ENCODE data around the gene CYP27C1. TPM values are rescaled to one million over a fixed set of nuclear protein-coding genes. Genes with fewer than 3 reads are reported as not detected.
A peak's percentile ranks its signal among the peaks of the same experiment; 100 is the strongest.

Gene CYP27C1
- total and polyA plus RNA-seq, 2 experiments from 2014 or later, result 1.8 to 2.9 TPM

- Mint-ChIP-seq H3K4me1 (peaks cover 10% of the 10 kb centered on the region), H3K27ac (no peak overlapping the region), H3K36me3 (ENCODE audit: low read depth) (peaks cover 4% of the 10 kb centered on the region; the same call in 1 of the 3 replicates), H3K4me3 (peak overlapping the region; percentile 94), H3K27me3 (ENCODE audit: insufficient read depth, low read depth, poor library complexity) (peaks cover 32% of the 10 kb centered on the region), H3K9me3 (peaks cover 4% of the 10 kb centered on the region; the same call in 1 of the 3 replicates)
- TF ChIP-seq EZH2phosphoT487 (IDR thresholded peaks at IDR 0.05; ENCODE audit: unreplicated experiment) (no peak), ZNF114 (CRISPR knock-in tag; IDR thresholded peaks at IDR 0.05) (no peak), CTCF (conservative IDR thresholded peaks at IDR 0.05; ENCODE audit: low read depth in 2 of 2) (no peak), POLR2AphosphoS5 (IDR thresholded peaks at IDR 0.05; ENCODE audit: low read depth) (no peak), STAT1 (IDR thresholded peaks at IDR 0.05; ENCODE audit: unreplicated experiment) (no peak), JUNB (IDR thresholded peaks at IDR 0.05; ENCODE audit: unreplicated experiment) (no peak), EZH2 (IDR thresholded peaks at IDR 0.05; ENCODE audit: low read depth, unreplicated experiment) (peak; percentile 49)
- Histone ChIP-seq H3K4me3 (peak overlapping the region; percentile 57), H3K9me2 (ENCODE audit: insufficient read depth) (no peaks in the 10 kb centered on the region), H2AFZ (peak overlapping the region; percentile 47; the same call in 1 of the 2 replicates), H3K79me2 (replicated peaks; ENCODE audit: insufficient read depth) (no peaks in the 10 kb centered on the region; the same call in 1 of the 2 replicates), H4K20me1 (replicated peaks; ENCODE audit: insufficient read depth) (no peaks in the 10 kb centered on the region; the same call in 1 of the 2 replicates), H3K4me2 (peak overlapping the region; percentile 82), H3K4me1 (ENCODE audit: insufficient read depth) (peaks cover 9% of the 10 kb centered on the region), H3K27me3 (ENCODE audit: insufficient read depth) (peaks cover 56% of the 10 kb centered on the region), H3F3A (replicated peaks; ENCODE audit: low read depth) (peaks cover 6% of the 10 kb centered on the region; the same call in 1 of the 2 replicates), H3K36me3 (ENCODE audit: insufficient read depth) (no peaks in the 10 kb centered on the region), H3K27ac (ENCODE audit: low read depth) (no peak overlapping the region)
- peak; percentile 40 for DNase-seq (ENCODE audit: low spot score)
- peak; percentile 17 for ATAC-seq
These were observed 2.4 kb downstream of the CYP27C1 start for GRCh38 chr2:127217470-127218325.

GRCh38 chr2:127216593-127216992 is 3.5 kb downstream of the CYP27C1 start:
- no peaks in the 10 kb centered on the region for H3K36me3 ChIP-seq (ENCODE audit: insufficient read depth)
- H3K4me3 ChIP-seq, result no peak overlapping the region
- ATAC-seq, result no peak
- H4K20me1 ChIP-seq (replicated peaks; ENCODE audit: insufficient read depth), result no peaks in the 10 kb centered on the region; the same call in 1 of the 2 replicates
- peaks cover 32% of the 10 kb centered on the region for H3K27me3 Mint-ChIP-seq (ENCODE audit: insufficient read depth, low read depth, poor library complexity)
- peaks cover 6% of the 10 kb centered on the region; the same call in 1 of the 2 replicates for H3F3A ChIP-seq (replicated peaks; ENCODE audit: low read depth)
- H3K4me3 Mint-ChIP-seq, result no peak overlapping the region
- H2AFZ ChIP-seq, result no peak overlapping the region
- no peaks in the 10 kb centered on the region for H3K9me2 ChIP-seq (ENCODE audit: insufficient read depth)
- peaks cover 4% of the 10 kb centered on the region; the same call in 1 of the 3 replicates for H3K36me3 Mint-ChIP-seq (ENCODE audit: low read depth)
- no peak overlapping the region for H3K27ac Mint-ChIP-seq
- no peak overlapping the region for H3K4me2 ChIP-seq
- no peaks in the 10 kb centered on the region; the same call in 1 of the 2 replicates for H3K79me2 ChIP-seq (replicated peaks; ENCODE audit: insufficient read depth)
- H3K27me3 ChIP-seq (ENCODE audit: insufficient read depth), result peaks cover 67% of the 10 kb centered on the region
- H3K4me1 ChIP-seq (ENCODE audit: insufficient read depth), result peaks cover 9% of the 10 kb centered on the region
- DNase-seq (ENCODE audit: low spot score), result no peak
- TF ChIP-seq STAT1 (IDR thresholded peaks at IDR 0.05; ENCODE audit: unreplicated experiment), result no peak
- TF ChIP-seq ETS1 (IDR thresholded peaks at IDR 0.05), result no peak
- TF ChIP-seq ZNF114 (CRISPR knock-in tag; IDR thresholded peaks at IDR 0.05), result no peak
- no peak for TF ChIP-seq CTCF (conservative IDR thresholded peaks at IDR 0.05; ENCODE audit: low read depth in 2 of 2)
- TF ChIP-seq JUNB (IDR thresholded peaks at IDR 0.05; ENCODE audit: unreplicated experiment), result no peak
- no peak for TF ChIP-seq ZNF331 (CRISPR knock-in tag; IDR thresholded peaks at IDR 0.05; ENCODE audit: low read depth)
- no peak for TF ChIP-seq NANOG (IDR thresholded peaks at IDR 0.05; ENCODE audit: borderline replicate concordance)
- H3K4me1 Mint-ChIP-seq, result peaks cover 10% of the 10 kb centered on the region
- no peak overlapping the region for H3K27ac ChIP-seq (ENCODE audit: low read depth)
- peaks cover 4% of the 10 kb centered on the region; the same call in 1 of the 3 replicates for H3K9me3 Mint-ChIP-seq

Measured in GM23338 (cell line).